ENCODE results near the gene ITPK1.
A peak's percentile ranks its signal among the peaks of the same experiment; 100 is the strongest.

The ITPK1 gene

GRCh38 chr14:92924247-92924646, 191.5 kb downstream of the ITPK1 start:
- TF ChIP-seq POLR2AphosphoS5 (IDR thresholded peaks at IDR 0.05; ENCODE audit: low read depth, low read length) (no peak), REST (IDR thresholded peaks at IDR 0.05; ENCODE audit: insufficient read depth in 1 of 2, low read depth in 2 of 2, low read length in 2 of 2) (0 out of 4 replicates have a peak, but pooled peaks of 1 of the 2 experiments have one; percentile 4), TAF1 (IDR thresholded peaks at IDR 0.05; ENCODE audit: borderline replicate concordance, insufficient read depth, low read length) (no peak), SIN3A (IDR thresholded peaks at IDR 0.05; ENCODE audit: borderline replicate concordance, insufficient read depth, low read length) (no peak), FOXP2 (optimal IDR thresholded peaks at IDR 0.05; ENCODE audit: borderline replicate concordance, extremely low read depth, extremely low read length, insufficient read depth) (no peak)

- TF ChIP-seq TAF1 (IDR thresholded peaks at IDR 0.05; ENCODE audit: borderline replicate concordance, insufficient read depth, low read length), result no peak
- TF ChIP-seq SIN3A (IDR thresholded peaks at IDR 0.05; ENCODE audit: borderline replicate concordance, insufficient read depth, low read length), result no peak
These were observed 192.0 kb downstream of the ITPK1 start for GRCh38 chr14:92923744-92924103.

DNA sequence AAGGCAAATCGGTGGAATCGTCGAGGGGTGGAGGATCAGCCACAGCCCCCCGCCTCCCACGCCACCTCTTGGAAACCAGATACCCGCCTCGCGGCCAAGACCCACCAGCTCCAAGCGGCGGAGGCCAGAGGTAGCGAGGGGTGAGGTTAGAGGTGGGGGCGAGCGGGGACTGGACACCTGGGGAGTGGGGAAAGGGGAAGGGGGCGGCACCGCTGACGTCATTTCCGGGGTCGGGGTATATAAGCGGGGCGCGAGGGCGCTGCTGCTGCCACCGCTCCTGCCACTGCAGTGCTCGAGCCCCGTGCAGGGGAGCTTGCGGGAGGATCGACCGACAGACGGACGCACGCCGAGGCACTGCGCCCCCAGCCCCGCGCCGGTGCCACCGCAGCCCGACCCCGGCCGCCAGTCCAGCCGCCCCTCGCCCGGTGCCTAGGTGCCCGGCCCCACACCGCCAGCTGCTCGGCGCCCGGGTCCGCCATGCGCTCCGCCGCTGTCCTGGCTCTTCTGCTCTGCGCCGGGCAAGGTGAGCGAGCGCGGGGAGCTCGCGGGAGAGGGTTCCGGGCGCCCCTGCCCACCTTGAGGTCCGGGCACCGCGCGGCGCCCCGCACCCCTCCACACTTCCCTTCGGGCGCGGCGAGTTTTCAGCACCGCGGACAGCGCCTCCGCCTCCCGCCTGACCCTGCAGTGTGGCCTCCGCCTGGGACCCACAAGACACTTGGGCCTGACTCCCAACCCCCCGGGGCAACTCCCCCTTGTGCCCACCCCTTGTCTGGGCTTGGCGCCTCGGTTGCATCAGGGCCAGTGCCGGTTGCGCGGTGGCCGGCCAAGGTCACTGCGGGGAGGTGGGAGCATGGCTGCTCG, 192.6 kb downstream of the ITPK1 start, which contains the start of gene CHGA:
TSS of gene CHGA (plus strand) at position 268 of the 861 bp plus-strand sequence. CDS start at position 478, 210 bp downstream.
- TF ChIP-seq SIN3A (IDR thresholded peaks at IDR 0.05; ENCODE audit: borderline replicate concordance, insufficient read depth, low read length) (no peak), REST (IDR thresholded peaks at IDR 0.05; ENCODE audit: insufficient read depth in 1 of 2, low read depth in 2 of 2, low read length in 2 of 2) (peak; percentile 95 to 97), POLR2AphosphoS5 (IDR thresholded peaks at IDR 0.05; ENCODE audit: low read depth, low read length) (no peak), TAF1 (IDR thresholded peaks at IDR 0.05; ENCODE audit: borderline replicate concordance, insufficient read depth, low read length) (no peak)

GRCh38 chr14:92922155-92922735, 193.5 kb downstream of the ITPK1 start:
- TF ChIP-seq FOXP2 (optimal IDR thresholded peaks at IDR 0.05; ENCODE audit: borderline replicate concordance, extremely low read depth, extremely low read length, insufficient read depth) (no peak), SIN3A (IDR thresholded peaks at IDR 0.05; ENCODE audit: borderline replicate concordance, insufficient read depth, low read length) (no peak), REST (IDR thresholded peaks at IDR 0.05; ENCODE audit: insufficient read depth in 1 of 2, low read depth in 2 of 2, low read length in 2 of 2) (no peak), TAF1 (IDR thresholded peaks at IDR 0.05; ENCODE audit: borderline replicate concordance, insufficient read depth, low read length) (no peak), POLR2AphosphoS5 (IDR thresholded peaks at IDR 0.05; ENCODE audit: low read depth, low read length) (no peak)

- no peak for TF ChIP-seq TAF1 (IDR thresholded peaks at IDR 0.05; ENCODE audit: borderline replicate concordance, insufficient read depth, low read length)
- no peak for TF ChIP-seq SIN3A (IDR thresholded peaks at IDR 0.05; ENCODE audit: borderline replicate concordance, insufficient read depth, low read length)
- TF ChIP-seq FOXP2 (optimal IDR thresholded peaks at IDR 0.05; ENCODE audit: borderline replicate concordance, extremely low read depth, extremely low read length, insufficient read depth), result no peak
- no peak for TF ChIP-seq POLR2AphosphoS5 (IDR thresholded peaks at IDR 0.05; ENCODE audit: low read depth, low read length)
These were observed 195.7 kb downstream of the ITPK1 start for GRCh38 chr14:92920001-92920400.

GRCh38 chr14:92917956-92918355, 197.8 kb downstream of the ITPK1 start:
- TF ChIP-seq POLR2AphosphoS5 (IDR thresholded peaks at IDR 0.05; ENCODE audit: low read depth, low read length) (no peak), SIN3A (IDR thresholded peaks at IDR 0.05; ENCODE audit: borderline replicate concordance, insufficient read depth, low read length) (no peak), TAF1 (IDR thresholded peaks at IDR 0.05; ENCODE audit: borderline replicate concordance, insufficient read depth, low read length) (no peak), FOXP2 (optimal IDR thresholded peaks at IDR 0.05; ENCODE audit: borderline replicate concordance, extremely low read depth, extremely low read length, insufficient read depth) (no peak), REST (IDR thresholded peaks at IDR 0.05; ENCODE audit: insufficient read depth in 1 of 2, low read depth in 2 of 2, low read length in 2 of 2) (no peak)

All from PFSK-1 (cell line).